GM18502 (cell line): ENCODE measurements around the gene EEF1AKMT4.
A peak's percentile ranks its signal among the peaks of the same experiment; 100 is the strongest.

ENCODE experiments used
- ATAC-seq: cut with Tn5 transposase; IDR thresholded peaks from one replicate; pipeline ENCODE4 v1.9.1; 2021; ENCODE audit warnings: mild to moderate bottlenecking; ENCODE audit not compliant: unreplicated experiment, poor library complexity

Gene EEF1AKMT4

DNA sequence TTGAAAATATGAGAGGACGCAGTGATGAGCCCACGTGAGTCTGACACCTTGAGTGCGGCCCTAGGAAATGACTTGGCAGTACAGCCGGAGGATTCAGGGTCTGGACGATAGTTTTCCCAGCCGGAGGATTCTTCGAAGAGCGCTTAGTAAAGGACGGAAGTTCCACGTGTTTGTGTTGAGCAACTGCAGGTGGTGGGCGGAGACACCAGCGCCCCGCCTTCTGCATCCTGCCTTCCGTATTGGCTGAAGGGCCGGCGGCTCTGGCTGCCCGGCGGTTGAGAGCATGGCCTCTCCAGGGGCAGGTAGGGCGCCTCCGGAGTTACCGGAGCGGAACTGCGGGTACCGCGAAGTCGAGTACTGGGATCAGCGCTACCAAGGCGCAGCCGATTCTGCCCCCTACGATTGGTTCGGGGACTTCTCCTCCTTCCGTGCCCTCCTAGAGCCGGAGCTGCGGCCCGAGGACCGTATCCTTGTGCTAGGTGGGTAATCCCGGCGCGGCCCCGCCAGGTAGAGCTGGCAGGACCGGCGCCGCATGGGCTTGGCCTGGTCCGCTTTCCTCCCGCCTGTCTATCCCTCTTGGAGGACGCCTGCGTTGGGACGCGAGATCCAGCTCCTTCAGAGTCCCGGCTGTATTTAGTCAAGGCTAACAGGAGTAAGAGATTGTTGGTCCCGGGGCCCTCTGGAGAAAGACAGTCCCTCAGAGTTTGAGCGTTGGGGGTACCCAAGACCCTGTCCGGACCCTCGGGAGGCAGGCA, at the start of gene EEF1AKMT4:
Gene EEF1AKMT4 (plus strand): TSS at position 261 of the 755 bp plus-strand sequence. CDS start 23 bp downstream, at position 284.
- peak; percentile 87 for ATAC-seq

DNA sequence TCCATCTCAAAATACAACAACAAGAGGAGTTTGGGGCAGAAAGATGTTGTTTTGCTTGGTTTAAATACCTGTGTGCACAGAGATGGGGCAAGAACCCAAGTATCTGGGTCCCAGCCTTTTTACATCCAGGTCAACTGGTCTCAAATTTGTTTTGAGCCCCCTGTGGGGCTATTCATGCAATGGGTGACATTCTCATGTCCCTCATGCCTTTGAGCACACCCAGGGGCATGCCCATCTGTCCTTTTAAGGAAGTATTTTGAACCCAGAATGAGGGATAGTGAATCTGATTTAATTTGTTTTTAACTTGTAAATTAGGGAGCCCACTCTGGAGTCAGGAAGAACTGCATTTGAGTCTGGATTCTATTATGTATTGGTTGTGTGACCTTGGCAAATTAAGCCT, 48.6 kb upstream of the EEF1AKMT4 start:
- no peak for ATAC-seq

DNA sequence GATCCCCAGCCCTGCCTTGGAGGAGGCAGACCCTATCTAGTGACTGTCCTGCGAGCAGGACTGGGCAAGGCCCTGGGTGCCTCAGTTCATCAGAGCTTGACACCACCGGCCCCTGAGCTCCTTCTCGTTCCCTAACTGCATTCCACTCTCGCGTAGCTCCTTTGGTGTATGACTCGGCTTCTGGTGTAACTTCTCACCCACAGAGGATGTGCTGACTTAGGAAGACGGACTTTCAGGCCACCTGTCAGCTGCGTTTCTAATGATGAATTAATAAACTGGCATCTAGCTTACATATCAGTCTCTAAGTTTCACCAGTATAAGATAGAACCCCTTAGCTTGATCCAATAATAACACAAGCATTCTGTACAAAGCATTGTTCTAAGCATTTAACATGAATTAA, 45.9 kb upstream of the EEF1AKMT4 start:
- no peak for ATAC-seq

DNA sequence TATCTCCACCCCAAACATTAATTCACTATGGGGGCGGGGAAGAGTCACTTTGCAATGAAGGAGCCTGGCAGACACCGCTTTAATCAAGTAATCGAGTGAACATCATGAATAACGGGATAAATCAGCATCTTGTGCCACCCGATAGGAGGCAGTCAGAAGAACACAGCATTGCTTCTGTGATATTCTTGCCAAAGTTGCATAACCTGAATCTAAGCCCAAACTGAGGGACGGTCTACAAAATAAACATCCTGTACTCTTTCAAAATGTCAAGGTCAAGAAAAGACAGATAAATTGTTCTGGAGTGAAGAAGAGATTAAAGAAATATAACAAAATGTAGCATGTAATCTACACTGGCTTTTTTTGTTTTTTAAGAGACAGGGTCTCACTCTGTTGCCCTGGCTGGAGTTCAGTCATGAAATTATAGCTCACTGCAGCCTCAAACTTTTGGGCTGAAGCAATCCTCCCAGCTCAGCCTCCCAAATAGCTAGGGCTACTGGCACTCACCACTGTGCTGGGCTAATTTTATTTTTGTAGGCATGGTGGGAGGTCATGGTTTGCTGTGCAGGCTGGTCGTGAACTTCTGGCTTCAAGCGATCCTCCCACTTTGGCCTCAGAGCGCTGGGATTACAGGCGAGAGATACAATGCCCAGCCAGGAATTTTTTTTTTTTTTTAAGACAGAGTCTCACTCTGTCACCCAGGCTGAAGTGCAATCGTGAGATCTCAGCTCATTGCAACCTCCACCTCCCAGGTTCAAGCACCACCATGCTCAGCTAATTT, 40.1 kb upstream of the EEF1AKMT4 start:
- ATAC-seq, result no peak

DNA sequence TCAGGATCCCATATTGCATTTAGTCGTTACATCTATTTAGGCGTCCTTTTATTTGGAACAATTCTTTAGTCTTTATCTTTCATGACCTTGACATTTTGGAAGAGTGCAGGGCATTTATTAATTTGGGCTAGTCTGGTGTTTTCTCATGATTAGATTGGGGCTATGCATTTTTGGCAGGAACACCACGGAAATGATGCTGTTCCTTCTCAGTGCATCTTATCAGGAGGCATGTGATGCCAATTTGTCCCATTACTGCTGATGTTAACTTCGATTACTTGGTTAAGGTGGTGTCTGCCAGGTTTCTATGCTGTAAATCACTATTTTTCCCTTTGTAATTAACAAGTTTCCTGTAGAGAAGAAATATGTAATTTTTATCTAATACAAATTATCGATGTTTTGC, 38.2 kb upstream of the EEF1AKMT4 start:
- no peak for ATAC-seq

DNA sequence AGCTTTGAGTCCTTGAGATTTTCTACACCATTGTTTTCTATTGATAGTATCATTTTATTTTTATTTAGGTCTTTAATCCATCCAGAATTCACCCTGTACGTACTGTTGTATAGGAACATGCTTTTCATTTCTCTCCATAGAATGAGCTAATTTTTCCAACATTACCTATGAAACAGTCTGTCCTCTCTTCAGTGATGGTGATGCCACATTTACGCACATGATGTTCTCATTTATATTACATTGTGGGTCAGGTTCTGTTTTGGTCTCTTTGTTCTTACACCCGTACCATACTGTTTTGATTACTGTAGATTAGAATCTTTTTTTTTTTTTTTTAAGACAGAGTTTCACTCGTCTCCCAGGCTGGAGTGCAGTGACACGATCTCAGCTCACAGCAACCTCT, 37.8 kb upstream of the EEF1AKMT4 start:
- ATAC-seq, result no peak

DNA sequence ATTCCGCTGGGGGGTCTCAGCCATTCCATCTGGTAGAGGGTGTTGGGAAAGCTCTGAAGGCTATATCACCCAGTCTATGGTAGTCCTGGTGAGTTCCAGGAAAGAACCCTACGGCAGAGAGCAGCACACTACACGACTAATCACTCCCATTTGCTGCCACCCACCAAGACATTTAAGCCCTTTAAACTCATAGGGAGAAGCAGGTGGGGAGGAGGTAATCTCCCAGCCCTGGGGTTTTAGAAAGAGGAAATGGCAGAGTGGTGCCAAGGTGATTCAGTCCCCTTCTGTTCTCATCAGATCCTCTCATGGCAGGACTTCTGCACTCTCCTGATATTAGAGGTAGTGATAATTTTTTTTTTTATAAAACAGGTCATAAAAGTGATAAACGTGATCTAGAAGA, 30.7 kb upstream of the EEF1AKMT4 start:
- no peak for ATAC-seq

DNA sequence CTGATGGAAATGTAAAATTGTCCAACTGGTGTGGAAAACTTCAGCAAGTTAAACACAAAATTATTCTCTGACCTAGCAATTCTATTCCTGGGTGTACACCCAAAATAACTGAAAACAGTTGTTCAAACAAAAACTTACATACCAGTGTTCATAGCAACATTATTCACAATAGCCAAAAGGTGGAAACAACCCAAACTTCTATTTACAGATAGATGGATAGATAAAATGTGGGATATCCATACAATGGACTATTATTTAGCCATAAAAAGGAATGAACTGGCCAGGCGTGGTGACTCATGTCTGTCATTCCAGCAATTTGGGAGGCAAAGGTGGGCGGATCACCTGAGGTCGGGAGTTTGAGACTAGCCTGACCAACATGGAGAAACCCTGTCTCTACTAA, 27.0 kb upstream of the EEF1AKMT4 start:
- no peak for ATAC-seq

DNA sequence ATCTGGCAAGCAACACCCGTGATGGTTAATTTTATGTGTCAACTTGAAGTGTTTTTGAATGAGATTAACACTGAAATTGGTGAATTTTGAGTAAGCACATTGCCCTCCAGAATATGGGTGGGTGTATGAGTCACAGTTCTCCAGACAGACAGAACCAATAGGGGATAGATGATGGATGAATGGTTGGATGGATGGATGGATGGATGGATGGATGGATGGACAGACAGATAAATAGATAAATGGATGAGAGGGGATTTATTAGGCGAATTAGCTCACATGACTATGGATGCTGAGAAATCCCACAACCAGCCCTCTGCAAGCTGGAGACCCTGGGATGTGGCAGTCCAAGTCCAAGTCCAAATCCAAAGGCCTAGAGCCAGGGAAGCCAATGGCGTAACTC, 25.5 kb upstream of the EEF1AKMT4 start:
- ATAC-seq, result no peak

DNA sequence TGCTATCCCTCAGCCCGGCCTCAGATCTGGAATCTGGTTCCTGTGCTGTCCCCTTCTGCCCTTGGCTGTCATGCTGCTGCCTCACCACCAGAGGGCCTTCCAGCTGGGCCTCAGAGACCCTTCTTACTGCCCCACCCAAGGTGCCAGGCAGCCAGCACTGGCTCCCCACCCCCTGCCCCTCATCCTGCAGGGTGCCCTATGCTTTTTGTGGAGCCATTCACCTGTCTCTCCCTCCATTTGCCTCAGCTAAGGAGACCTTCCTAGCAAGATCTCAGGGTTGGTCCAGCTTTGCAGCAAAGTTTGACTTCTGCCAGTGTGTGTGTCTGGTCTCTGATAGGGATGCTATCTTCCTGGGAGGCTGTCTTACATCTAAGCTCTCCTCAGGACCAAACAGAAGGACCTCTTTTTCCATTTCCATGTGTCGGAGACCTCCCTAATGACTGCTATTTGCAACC, 22.0 kb upstream of the EEF1AKMT4 start:
- ATAC-seq, result no peak

DNA sequence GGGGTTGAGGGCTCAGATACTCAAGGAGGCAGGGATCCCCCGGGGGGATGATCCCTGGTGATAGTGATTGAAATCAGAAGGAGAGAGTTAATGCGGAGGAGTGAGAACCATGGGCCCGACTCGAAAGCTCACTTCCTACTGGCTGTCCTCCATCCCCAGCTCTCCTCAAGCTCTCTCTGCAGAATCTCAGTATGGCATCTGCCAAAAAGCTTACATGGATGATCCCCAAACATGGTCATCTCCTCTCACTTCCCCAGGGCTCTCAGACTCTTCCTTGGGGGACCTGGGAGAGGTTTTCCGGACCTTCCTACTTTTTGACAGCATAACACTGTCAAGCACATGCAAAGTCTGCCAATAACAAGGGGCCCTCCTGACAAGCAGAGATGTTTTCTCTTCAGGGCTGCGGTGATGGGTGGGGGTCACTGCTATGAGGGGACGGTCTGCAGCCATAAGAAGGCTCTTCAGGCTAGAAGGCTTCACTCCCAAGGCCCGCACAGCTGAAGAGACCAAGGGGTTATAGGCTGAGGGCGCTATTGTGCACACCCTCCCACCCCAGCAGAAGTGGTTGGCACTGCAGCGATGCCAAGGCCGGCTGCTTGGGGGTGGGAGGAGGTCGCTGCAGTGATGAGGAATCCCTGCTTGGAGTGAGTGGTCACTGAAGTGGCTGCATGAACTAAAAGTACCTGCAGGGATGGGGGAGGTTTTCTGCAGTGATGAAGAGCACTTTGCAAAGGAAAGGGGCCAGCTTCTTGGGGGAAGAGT, 20.9 kb upstream of the EEF1AKMT4 start:
- ATAC-seq, result no peak

DNA sequence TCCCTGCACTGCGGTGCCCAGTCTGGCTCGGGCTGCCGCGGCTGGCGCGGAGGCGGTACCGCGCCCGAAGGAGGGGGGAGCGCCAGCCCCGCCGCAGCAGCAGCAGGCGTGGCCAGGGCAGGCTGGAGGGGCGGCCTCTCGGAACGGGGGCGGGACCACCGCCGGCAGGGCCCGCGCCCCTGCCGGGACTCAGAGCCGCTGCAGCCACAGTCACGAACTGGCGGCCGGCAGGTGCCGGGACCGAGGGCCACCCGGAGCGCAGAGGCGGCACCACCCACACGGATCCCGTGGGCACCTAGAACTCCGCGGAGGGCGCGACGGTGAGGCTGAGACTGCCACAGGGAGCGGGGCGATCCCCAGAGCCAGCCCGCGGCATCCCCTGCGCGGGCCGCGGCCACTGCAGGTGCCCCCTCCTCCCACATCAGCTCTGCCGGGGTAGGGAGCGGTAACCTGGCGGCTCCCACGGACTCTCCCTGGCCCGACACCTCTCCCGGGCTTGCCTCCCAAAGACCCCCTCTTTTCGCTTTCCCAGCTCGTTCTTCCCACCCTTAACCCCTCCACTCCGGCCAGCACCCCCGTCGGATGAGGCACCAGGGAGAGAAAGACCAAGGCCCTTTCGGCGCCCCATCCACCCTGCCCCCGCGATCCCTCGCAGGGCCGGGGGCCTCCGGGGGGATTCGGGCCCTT, 19.9 kb upstream of the EEF1AKMT4 start, which contains the start of gene VWA5B2:
Gene VWA5B2 (plus strand): TSS at position 192 of the 687 bp plus-strand sequence. CDS start 944 bp downstream, outside the sequence.
- ATAC-seq, result peak; percentile 88

DNA sequence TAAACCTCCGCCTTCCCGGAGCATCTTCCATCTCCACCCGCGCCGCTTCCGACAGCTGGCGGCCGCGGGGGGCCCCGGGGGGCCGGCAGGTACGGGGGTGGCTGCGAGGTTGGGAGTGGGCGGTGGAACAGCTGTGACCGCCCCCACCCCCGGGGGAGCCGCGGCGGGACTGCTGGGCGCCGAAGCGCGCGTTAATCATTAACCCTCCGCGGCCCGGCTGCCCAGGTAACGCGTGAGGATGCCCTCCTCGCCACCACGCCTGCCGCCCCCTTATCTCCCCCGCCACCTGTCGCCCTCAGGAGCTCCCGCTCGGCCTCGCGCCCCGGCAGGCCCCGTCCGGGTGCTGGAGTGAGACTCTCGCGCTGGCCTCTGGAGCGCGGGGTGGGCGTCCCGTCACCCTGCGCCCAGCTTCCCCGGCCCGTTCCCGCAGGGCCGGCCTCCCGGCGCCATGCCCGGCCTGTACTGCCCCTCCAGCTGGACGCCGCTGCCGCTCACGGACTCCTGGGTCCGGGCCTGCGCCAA, 19.3 kb upstream of the EEF1AKMT4 start:
- ATAC-seq, result peak; percentile 4

DNA sequence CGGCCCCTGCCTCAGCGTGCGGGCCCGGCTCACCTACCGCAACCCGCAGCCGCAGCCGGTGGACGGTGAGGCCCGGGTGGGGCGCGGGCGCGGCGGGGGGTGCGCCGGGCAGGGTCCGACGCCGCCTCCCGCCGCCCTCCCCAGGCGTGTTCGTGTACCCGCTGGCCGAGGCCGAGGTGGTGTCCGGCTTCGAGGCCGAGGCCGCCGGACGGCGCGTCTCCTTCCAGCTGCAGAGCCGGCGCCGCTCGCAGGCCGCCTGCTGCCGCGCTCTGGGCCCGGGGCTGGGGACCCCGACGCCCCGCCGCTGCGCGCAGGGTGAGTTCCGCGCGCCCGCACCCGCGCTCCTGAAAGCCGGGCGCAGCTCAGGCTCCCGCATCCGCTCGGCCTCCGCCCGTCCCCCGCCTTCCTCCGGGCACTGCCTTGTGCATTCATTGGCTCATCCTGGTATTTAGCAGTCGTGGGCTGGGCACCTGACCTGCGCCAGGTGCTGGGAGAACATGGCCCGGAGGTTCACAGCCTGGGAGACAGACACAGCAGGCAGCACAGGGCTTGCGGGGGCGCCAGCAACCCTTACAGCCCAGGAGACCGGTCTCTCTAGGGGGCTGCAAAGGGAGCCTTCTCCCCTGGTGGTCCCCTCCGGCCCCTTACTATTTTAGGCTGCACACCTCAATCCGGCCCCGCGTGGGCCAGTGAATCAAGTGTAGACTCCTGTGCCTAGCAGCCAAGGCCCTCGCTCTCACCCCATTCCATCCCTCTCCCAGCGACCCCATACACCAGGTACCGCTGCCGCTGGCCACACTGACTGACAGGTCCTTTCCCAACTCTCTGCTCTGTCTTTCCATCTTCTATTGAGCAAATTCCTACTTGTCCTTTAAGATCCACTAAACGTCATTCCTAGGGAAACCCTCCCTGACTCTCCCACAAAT, 18.6 kb upstream of the EEF1AKMT4 start:
- ATAC-seq, result no peak

DNA sequence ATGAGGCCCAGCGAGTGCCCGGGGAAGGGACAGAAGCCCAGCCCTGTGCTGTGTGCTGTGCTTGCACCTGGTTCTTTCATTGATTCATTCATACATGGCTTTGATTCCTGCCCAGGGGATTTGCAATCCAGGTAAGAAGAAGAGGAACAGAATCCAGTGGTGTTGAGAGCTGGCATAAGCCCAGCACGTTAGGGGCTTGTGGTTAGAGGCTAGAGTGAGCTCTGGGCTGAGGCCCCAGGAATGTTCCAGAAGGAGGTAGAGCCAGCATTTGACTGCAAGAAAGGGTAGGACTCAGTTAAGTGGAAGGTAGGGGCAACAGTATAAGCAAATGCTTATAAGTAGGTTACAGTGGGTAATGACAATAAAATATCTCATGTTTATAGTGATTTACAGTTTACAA, 17.8 kb upstream of the EEF1AKMT4 start:
- no peak for ATAC-seq

DNA sequence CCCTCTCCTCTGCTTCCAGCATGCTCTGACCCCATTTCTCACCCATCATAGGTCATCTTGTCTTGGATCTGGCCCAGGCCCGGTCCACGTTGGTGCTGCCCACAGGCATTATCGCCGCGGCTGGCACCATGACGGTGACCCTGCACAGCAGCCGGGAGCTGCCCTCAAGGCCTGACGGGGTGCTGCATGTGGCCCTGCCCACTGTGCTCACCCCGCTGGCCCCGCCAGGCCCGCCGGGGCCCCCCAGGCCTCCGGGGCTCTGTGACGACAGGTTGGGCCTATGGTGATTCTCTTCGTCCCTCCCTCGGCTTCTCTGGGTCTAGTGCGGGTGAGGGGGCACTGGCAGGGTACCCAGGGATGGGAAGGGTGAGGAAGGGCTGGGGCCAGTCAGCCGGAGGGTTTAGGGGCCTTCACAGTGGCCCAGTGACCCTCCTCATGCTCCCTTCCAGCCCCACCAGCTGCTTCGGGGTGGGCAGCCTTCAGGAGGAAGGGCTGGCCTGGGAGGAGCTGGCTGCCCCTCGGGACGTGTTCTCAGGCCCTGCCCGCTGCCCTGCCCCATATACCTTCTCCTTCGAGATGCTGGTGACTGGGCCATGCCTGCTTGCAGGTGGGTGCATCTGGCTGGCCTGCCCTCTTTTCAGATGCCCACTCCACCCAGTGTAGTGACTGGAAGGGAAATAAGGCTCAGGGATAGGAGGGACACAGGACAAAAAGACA, 16.2 kb upstream of the EEF1AKMT4 start:
- ATAC-seq, result no peak

DNA sequence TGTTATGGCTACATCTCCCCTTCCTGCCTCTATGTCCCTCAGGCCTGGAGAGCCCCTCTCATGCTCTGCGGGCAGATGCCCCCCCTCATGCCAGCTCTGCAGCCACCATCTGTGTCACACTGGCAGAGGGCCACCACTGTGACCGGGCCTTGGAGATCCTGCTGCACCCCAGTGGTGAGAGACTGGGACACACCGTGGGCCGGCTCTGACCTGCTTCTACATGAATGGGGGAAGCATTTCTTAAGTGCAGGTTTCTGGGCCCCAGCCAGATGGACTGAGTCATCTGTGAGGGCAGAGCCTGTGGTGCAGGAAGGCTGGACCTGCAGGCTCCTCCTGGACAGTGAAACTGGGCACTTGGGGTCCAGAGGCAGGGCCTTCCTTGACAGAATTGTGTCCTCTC, 15.2 kb upstream of the EEF1AKMT4 start:
- ATAC-seq, result no peak

DNA sequence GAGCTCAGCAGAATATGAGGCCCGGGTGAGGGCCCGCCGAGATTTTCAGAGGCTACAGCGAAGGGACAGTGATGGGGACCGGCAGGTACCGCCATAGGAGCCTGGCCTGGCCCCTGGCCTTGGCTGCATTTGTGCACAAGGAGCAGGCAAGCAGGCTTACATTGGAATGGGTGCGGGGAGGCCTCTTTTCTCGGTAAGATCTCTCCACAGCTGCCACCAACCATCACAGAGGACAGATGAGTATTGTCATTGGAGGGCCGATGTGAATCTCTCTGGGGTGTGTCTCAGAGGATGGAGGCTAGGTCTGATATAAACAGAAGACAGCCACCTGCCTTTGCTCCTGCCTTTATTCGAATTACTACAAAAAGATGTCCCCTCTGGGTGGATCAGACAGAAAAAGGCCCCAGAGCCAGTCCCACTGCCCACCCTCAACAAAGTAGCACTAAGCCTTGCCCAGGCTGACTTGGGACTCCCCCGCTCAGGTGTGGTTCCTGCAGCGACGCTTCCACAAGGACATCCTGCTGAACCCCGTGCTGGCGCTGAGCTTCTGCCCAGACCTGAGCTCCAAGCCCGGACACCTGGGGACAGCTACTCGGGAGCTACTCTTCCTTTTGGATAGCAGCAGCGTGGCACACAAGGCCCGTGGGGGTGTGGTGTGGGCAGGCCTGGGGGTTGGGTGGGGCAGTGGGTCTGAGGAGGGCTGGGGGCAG, 14.6 kb upstream of the EEF1AKMT4 start:
- ATAC-seq, result no peak
